SJSA1 (cell line): ENCODE data around the gene CBX7. TPM values are rescaled to one million over a fixed set of nuclear protein-coding genes. Genes with fewer than 3 reads are reported as not detected.
A peak's percentile ranks its signal among the peaks of the same experiment; 100 is the strongest.

Experiments used
- DNase-seq, 2 experiments: peaks; one replicate each; pipeline ENCODE4 v3.0.0-alpha.2; 2015 to 2020; ENCODE audit warnings: low spot score in 2 of 2, low read depth in 1 of 2
- H3K27ac ChIP-seq: fragments of 250-450 bp; sonication (Bioruptor Pico); 2 replicates; pipeline ENCODE4 v1.5.1; 2020; ENCODE audit warnings: mild to moderate bottlenecking, moderate library complexity
- H3K27me3 ChIP-seq: fragments of 250-450 bp; sonication (Bioruptor Pico); replicated peaks from 2 replicates; pipeline ENCODE4 v1.5.1; 2020; ENCODE audit warnings: mild to moderate bottlenecking, moderate library complexity
- H3K36me3 ChIP-seq: fragments of 250-450 bp; sonication (Bioruptor Pico); 2 replicates; pipeline ENCODE4 v1.5.1; 2020; ENCODE audit warnings: mild to moderate bottlenecking
- H3K4me1 ChIP-seq: fragments of 250-450 bp; sonication (Bioruptor Pico); replicated peaks from 2 replicates; pipeline ENCODE4 v1.6.1; 2021; ENCODE audit warnings: mild to moderate bottlenecking
- H3K4me3 ChIP-seq: fragments of 250-450 bp; sonication (Bioruptor Pico); 2 replicates; pipeline ENCODE4 v1.5.1; 2020; ENCODE audit warnings: mild to moderate bottlenecking
- H3K9me3 ChIP-seq: fragments of 250-450 bp; sonication (Bioruptor Pico); replicated peaks from 2 replicates; pipeline ENCODE4 v1.5.1; 2020; ENCODE audit warnings: mild to moderate bottlenecking
- total RNA-seq: library from RNA; depleted of rRNA; stranded (reverse); fragments of >200 nt; shearing (Covaris generic); gene quantifications from 2 replicates; pipeline ENCODE4 v1.2.3, GENCODE V29; 2014; rRNA removed

The CBX7 gene
- 5.5 and 6.3 TPM in 2 replicates for total RNA-seq

DNA sequence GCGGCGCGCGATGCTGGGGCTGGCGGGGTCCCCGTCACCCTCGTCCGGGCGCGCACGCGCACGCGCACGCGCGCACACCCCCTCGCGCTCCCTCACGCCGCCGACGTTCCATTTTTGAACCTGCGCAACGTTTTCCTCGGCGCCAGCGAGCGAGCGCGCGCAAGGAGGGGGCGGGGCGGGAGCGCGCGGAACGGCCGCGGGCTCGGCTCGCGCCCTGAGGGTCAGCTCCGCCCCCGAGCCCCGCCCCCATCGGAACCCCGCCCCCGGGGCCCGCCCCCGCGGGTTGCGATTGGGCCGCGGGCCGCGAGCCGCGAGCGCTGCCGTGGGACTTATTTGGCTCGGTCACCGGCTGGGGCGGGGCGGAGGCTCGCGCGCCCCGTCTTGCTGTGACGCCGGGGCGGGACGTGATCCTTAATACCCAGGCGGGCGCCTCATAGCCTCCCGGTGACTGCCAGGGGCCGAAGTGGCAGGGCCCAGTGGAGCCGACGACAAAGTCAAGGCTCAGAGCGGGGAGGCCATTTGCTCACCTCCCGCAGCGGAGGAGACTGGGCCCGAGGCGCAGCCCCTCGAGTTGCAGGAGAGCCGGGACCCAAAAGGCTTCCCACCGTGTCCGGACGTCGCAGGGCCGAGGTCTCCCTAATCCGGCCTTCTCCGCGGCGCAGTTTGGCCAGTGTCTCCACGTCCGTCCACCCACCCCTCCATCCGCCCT, at the start of gene CBX7:
TSS of gene CBX7 (minus strand) at position 170 of the 709 bp plus-strand sequence. CDS start 236 bp downstream, outside the sequence.
- peaks cover 4% of the 10 kb centered on the region; the same call in 1 of the 2 replicates for H3K27me3 ChIP-seq
- peaks cover 20% of the 10 kb centered on the region for H3K4me1 ChIP-seq
- H3K27ac ChIP-seq = peak within 1 kb of the TSS; percentile 78
- peak; percentile 84 to 93 for DNase-seq
- H3K9me3 ChIP-seq = peaks cover 4% of the 10 kb centered on the region; the same call in 1 of the 2 replicates
- peak within 1 kb of the TSS; percentile 62 for H3K4me3 ChIP-seq
- H3K36me3 ChIP-seq = peaks cover 19% of the 10 kb centered on the region

DNA sequence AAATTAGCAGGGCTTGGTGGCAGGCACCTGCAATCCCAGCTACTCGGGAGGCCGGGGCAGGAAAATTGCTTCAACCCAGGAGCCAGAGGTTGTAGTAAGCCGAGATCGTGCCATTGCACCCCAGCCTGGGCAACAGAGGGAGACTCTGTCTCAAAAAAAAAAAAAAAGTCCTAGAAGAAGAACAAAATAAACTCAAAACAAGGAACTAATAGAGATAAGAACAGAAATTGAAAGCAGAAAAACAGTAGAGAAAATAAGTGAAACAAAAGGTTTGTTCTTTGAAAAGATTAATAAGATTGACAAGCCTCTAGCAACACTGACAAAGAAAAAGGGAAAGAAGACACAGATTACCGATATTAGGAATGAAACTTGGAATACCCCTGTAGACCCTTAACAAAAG, 45.1 kb upstream of the CBX7 start:
- no peaks in the 10 kb centered on the region for H3K36me3 ChIP-seq
- H3K4me3 ChIP-seq = no peak overlapping the region
- no peaks in the 10 kb centered on the region for H3K27me3 ChIP-seq
- DNase-seq = peak in 1 of 2 experiments; percentile 16
- H3K27ac ChIP-seq = no peak overlapping the region
- peaks cover 2% of the 10 kb centered on the region for H3K9me3 ChIP-seq
- peaks cover 4% of the 10 kb centered on the region for H3K4me1 ChIP-seq

DNA sequence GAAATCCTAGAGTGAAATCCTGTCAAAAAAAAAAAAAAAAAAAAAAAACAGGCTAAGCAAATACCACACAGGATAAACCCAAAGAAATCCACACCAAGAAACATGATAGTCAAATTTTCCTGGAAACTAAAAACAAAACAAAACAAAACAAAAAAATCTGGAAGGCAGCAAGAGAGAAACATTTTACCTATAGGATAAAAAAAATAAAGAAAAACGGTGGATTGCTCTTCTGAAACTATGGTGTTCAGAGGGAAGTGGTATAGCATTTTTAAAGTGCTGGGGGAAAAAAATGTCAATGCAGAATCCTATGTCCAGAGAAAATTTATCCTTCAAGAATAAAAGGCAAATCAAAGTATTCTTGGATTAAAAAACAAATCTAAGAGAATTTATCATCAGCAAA, 41.6 kb upstream of the CBX7 start:
- H3K4me3 ChIP-seq = no peak overlapping the region
- H3K27me3 ChIP-seq = no peaks in the 10 kb centered on the region
- H3K9me3 ChIP-seq = peaks cover 2% of the 10 kb centered on the region; the same call in 1 of the 2 replicates
- no peak for DNase-seq
- no peaks in the 10 kb centered on the region for H3K4me1 ChIP-seq
- no peak overlapping the region for H3K27ac ChIP-seq
- no peaks in the 10 kb centered on the region for H3K36me3 ChIP-seq

DNA sequence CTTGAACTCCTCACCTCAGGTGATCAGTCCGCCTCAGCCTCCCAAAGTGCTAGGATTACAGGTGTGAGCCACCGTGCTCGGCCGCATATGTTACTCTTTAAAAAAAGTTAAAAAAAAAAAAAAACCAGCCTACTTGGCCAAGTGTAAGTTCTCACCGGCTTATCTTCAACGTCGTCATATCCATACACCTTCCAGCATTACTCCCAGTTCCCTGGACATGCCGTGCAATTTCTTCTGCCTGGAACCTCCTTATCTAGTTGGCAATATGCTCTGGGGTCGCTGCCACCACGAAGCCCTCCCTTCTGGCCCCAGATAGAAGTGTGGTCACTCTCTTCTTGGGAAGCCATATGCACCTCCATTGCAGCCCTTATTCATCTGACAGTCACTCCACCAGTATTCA, 36.3 kb upstream of the CBX7 start:
- Histone ChIP-seq H3K9me3 (no peaks in the 10 kb centered on the region; the same call in 1 of the 2 replicates), H3K36me3 (no peaks in the 10 kb centered on the region), H3K27ac (no peak overlapping the region), H3K27me3 (no peaks in the 10 kb centered on the region), H3K4me3 (no peak overlapping the region), H3K4me1 (no peaks in the 10 kb centered on the region)
- DNase-seq = no peak

DNA sequence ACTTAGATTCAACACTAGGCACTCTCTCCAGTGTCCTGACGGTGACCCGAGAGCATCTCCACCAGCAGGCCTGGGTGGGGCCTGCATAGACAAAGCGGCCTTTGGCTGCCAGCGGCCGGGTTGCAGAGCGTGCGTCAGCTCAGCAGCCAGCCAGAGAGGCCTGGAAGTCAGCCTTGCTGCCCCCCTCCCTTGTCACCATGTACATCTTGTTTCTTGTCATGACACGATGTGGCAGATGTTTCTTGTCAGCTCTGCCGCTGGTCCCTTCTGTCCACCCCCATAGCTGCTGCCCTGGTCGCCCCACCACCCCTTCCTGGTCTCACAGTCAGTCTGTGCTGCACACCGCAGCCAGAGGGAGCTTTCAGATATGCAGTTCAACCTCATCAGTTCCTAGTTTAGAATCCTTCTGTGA, 33.1 kb upstream of the CBX7 start:
- Histone ChIP-seq H3K27me3 (no peaks in the 10 kb centered on the region), H3K36me3 (no peaks in the 10 kb centered on the region), H3K4me1 (0 out of 2 replicates have a peak, but pooled peaks cover 8% of the 10 kb centered on the region), H3K27ac (no peak overlapping the region), H3K9me3 (no peaks in the 10 kb centered on the region), H3K4me3 (no peak overlapping the region)
- no peak for DNase-seq

DNA sequence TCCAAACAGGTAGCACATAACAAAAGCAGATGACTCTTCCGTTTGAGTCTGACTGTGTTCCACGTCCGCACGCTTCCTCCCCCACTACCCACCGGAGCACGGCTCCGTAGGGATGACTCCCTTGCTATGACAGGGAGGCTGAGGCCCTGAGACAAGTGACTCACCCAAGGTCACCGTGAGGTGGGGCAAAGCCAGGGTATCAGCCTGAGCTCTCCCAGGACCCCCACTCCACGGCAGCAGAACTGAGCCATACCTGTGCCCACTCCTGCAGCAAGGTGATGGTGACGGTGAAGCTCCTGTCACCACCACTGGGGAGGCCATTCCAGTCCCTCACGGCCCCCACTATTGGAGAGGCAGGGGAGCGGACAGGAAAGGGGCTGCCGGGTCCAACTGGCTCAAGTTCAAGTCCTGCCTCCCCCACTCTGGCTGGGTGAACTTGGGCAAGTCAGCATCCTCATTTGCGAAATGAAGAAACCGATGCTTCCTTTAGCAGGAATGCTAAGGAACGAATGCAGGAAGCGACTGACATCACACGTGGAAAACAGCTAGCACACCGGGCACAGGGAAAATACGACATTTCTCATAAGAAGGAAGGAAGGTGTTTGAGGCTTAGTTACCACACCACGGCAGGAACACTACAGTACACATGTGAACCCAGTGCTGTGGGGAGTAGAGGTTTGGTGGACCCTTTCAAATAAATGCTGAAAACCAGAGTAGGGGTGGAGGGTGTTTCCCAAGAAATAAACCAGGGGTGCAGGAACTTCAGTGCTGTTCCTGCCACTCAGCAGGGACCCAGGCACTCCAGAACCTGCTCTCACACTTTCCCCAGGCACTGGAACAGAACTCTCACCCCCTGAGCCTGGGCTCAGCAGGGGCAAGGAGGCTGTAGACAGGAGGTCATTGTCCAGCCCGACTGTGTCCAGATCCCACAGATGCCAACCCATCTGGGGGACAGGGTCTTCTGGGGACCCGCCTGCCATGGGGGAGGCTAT, 32.4 kb upstream of the CBX7 start:
- no peaks in the 10 kb centered on the region for H3K9me3 ChIP-seq
- no peak overlapping the region for H3K4me3 ChIP-seq
- 0 out of 2 replicates have a peak, but pooled peaks cover 8% of the 10 kb centered on the region for H3K4me1 ChIP-seq
- DNase-seq = no peak
- no peaks in the 10 kb centered on the region for H3K36me3 ChIP-seq
- no peak overlapping the region for H3K27ac ChIP-seq
- no peaks in the 10 kb centered on the region for H3K27me3 ChIP-seq

DNA sequence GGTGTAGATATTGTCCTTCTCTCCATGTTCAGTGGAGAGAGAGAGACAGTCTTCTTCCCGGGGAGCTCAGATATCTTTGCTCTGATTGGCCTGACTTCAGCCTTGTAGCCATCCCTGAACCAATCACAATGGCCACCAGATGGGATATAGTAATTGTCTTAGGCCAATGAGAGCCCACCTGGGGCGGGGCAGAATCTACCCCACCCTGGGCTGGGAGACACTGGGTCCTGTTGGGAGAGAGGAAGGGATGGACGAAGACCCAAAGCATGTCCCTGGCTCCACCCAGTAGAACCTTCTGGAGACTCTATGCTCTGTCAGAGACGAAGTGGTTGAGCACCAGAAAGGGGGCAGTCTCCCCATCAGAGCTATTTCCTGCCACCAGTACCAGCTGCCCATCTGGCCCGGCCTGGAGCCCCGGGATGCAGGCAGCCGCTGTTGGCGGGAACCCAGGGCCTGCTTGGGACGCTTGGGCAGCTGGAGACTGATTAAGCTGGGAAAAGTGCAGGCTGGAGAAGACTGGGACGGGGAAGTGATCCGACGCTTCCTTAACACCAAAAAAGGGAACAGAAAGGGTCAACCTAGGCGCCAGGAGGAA, 31.6 kb upstream of the CBX7 start:
- H3K27me3 ChIP-seq = no peaks in the 10 kb centered on the region
- DNase-seq = no peak
- peaks cover 11% of the 10 kb centered on the region; the same call in 1 of the 2 replicates for H3K4me1 ChIP-seq
- no peaks in the 10 kb centered on the region for H3K9me3 ChIP-seq
- no peak overlapping the region for H3K4me3 ChIP-seq
- no peak overlapping the region for H3K27ac ChIP-seq
- no peaks in the 10 kb centered on the region for H3K36me3 ChIP-seq

DNA sequence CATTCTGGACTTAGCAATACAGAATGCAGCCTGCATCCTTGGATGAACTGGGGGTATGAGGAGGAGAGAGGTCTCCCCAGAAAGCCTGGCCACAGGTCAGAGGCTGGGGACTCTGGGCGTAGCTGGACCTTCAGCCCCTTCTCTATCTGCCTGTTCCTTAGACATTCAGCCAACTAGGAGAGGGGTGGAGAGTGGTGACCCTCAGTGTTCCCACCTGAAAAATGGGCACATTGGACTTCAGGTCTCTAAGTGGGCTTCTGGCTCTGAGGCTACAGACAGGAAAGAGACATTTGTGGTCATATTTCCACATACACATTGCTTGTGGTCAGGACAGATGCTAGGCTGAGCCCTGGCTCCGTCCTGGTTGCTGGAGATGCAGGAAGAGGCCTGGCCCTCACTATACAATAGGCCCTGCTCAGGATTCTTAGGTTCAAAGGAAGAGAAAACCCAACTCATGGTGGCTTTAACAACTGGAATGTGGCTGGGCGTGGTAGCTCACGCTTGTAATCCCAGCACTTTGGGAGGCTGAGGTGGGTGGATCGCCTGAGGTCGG, 30.1 kb upstream of the CBX7 start:
- no peaks in the 10 kb centered on the region for H3K36me3 ChIP-seq
- H3K4me3 ChIP-seq = no peak overlapping the region
- H3K4me1 ChIP-seq = peaks cover 27% of the 10 kb centered on the region
- no peak for DNase-seq
- no peaks in the 10 kb centered on the region for H3K9me3 ChIP-seq
- no peaks in the 10 kb centered on the region for H3K27me3 ChIP-seq
- no peak overlapping the region for H3K27ac ChIP-seq

DNA sequence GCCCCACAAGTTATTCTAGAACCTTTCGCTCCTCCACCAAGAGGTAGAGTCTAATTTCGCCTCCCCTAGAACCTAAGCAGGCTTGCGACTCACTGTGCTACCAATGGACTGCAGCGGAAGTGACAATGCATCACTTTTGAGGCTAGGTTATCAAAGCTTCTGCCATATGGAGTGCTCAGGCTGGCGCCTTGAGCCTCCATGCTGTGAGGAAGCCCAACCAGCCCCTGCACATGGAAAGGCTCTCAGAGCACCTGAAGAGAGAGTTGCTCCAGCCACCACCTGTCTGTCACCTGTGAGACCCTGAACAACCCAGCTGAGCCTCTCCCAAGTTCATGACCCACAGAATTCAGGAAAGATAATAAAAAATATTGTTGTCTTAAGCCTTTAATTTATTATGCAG, 29.3 kb upstream of the CBX7 start:
- DNase-seq = no peak
- no peaks in the 10 kb centered on the region for H3K27me3 ChIP-seq
- H3K9me3 ChIP-seq = no peaks in the 10 kb centered on the region
- no peaks in the 10 kb centered on the region for H3K36me3 ChIP-seq
- H3K27ac ChIP-seq = no peak overlapping the region
- peaks cover 35% of the 10 kb centered on the region for H3K4me1 ChIP-seq
- no peak overlapping the region for H3K4me3 ChIP-seq

DNA sequence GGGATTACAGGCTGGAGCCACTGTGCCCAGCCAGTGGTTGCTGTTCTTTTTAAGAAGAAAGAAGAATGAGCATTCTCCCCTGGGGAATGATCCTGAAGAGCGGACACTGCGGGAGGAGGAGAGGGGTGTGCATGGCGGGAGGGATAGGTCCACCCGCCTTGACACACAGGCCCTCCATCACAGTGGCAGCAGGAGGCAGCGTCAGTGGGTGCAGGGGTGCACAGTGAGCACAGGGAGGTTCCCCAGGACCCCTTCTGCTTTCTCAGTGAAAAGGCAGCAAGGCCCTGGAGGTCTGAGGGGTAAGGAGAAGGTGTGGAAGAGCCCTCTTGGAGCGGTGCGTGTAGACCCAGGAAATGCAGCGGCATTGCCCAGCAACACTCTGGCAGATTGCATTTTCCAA, 28.9 kb upstream of the CBX7 start:
- Histone ChIP-seq H3K4me1 (peaks cover 39% of the 10 kb centered on the region), H3K27me3 (no peaks in the 10 kb centered on the region), H3K9me3 (no peaks in the 10 kb centered on the region), H3K4me3 (no peak overlapping the region), H3K36me3 (no peaks in the 10 kb centered on the region), H3K27ac (no peak overlapping the region)
- DNase-seq = no peak

DNA sequence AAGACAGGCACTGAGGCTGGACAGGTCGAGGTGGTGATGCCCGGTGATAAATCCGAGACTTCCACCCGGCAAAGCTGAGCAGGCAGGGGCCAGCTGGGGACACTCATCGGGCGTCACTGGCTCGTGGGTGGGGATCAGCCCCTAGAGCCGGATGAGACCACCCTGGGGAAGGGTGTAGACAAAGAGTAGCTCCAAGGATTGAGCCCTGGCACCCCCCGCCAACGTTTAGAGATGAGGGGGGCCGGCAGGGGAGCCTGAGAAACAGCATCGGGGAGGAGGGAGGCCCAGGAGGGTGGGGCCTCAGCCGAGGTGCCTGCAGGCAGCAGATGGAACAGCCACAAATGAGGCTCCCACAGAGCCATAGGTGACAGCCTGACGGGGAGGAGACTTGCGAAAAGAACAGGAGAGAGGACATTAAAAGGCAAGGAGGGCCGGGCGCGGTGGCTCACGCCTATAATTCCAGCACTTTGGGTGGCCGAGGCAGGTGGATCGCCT, 27.4 kb upstream of the CBX7 start:
- DNase-seq = no peak
- Histone ChIP-seq H3K4me1 (peaks cover 53% of the 10 kb centered on the region), H3K4me3 (no peak overlapping the region), H3K9me3 (no peaks in the 10 kb centered on the region; the same call in 1 of the 2 replicates), H3K27ac (no peak overlapping the region), H3K36me3 (no peaks in the 10 kb centered on the region), H3K27me3 (no peaks in the 10 kb centered on the region)

DNA sequence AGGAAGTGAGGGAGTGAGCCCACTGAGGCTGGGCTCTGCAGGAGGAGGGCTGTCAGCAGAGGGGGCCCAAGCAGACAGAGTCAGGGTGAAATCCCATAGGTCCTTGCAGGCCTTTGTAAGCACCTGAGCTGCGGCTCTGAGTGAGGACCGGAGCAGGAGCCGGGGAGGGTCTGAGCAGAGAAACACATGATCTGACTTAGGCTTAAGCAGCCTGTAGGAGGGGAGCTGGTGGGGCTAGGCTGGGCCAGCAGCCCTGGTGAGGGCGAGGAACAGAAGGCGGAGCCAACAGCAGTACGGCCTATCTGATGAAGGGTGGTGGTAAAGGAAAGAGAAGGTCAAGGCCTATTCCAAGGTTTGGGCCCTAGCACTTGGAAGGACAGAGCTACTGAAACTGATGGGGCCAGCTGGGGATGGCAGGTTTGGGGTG, 26.9 kb upstream of the CBX7 start:
- Histone ChIP-seq H3K4me3 (no peak overlapping the region), H3K4me1 (peaks cover 58% of the 10 kb centered on the region), H3K27ac (no peak overlapping the region), H3K27me3 (no peaks in the 10 kb centered on the region), H3K9me3 (no peaks in the 10 kb centered on the region; the same call in 1 of the 2 replicates), H3K36me3 (no peaks in the 10 kb centered on the region)
- no peak for DNase-seq
